HUES6 (cell line): ENCODE measurements around the gene PARD3.

ENCODE experiments used
- H3K27ac ChIP-seq: 2 replicates; pipeline ENCODE4 v1.7.0; 2013; ENCODE audit warnings: low read depth, mild to moderate bottlenecking, low read length, inconsistent platforms
- H3K27me3 ChIP-seq: 2 replicates; pipeline ENCODE4 v1.6.1; 2013; ENCODE audit warnings: low read length; ENCODE audit not compliant: control insufficient read depth, insufficient read depth
- H3K36me3 ChIP-seq: 2 replicates; pipeline ENCODE4 v1.6.1; 2013; ENCODE audit warnings: low read length; ENCODE audit not compliant: control insufficient read depth, insufficient read depth
- H3K4me1 ChIP-seq: 2 replicates; pipeline ENCODE4 v1.6.1; 2013; ENCODE audit warnings: low read length; ENCODE audit not compliant: control insufficient read depth, insufficient read depth
- H3K4me3 ChIP-seq: 2 replicates; pipeline ENCODE4 v1.5.1; 2013; ENCODE audit warnings: low read depth, low read length
- H3K9ac ChIP-seq: one replicate; pipeline ENCODE4 v1.6.1; 2013; ENCODE audit warnings: mild to moderate bottlenecking, low read length
- H3K9me3 ChIP-seq: 2 replicates; pipeline ENCODE4 v1.6.1; 2013; ENCODE audit warnings: low read depth, low read length; ENCODE audit not compliant: control insufficient read depth, insufficient read depth

PARD3 gene

GRCh38 chr10:34213193-34213804, 601.8 kb downstream of the PARD3 start:
- no peaks in the 10 kb centered on the region for H3K27me3 ChIP-seq
- H3K27ac ChIP-seq: no peak overlapping the region
- no peaks in the 10 kb centered on the region for H3K9me3 ChIP-seq
- peaks cover 5% of the 10 kb centered on the region; the same call in 1 of the 2 replicates for H3K4me1 ChIP-seq
- H3K4me3 ChIP-seq: no peak overlapping the region
- H3K9ac ChIP-seq: no peak overlapping the region
- no peaks in the 10 kb centered on the region for H3K36me3 ChIP-seq

DNA sequence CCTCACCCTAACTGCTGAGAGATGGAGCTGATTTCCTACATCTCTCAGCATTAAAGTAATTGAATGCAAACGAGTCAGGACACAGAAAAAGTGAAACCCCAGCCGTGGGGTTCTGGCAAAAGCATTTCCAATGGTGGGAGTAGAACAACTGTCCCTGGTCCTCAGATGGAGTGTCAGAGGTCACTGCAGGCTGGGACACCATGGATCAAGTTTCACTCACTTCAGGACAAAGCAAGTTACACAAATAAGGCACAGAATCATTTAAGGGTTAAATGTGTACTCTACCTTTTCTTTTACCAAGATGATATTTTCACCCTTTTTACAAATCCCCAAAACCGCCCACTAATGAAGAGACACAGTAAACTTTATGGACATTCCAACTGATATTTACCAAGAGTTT, 607.8 kb downstream of the PARD3 start:
- H3K27me3 ChIP-seq: no peaks in the 10 kb centered on the region
- no peak overlapping the region for H3K9ac ChIP-seq
- H3K36me3 ChIP-seq: no peaks in the 10 kb centered on the region
- H3K9me3 ChIP-seq: no peaks in the 10 kb centered on the region; the same call in 1 of the 2 replicates
- no peak overlapping the region for H3K27ac ChIP-seq
- peaks cover 23% of the 10 kb centered on the region for H3K4me1 ChIP-seq
- no peak overlapping the region for H3K4me3 ChIP-seq

DNA sequence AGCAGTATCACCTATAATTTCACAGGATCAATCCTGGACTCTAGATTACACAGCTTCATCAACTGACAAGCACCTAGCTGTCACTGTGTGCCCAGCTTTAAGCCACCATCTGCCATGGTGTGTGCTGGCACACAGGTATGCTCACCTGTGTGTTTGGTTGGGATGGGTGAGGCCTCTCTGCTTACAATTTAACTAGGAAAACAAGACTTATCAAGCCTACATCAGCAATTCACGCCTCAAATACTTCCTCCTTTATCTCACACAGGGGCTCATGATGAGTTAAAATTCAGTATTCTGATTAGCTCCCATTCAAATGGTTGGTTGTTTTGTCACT, 608.2 kb downstream of the PARD3 start:
- no peak overlapping the region for H3K4me3 ChIP-seq
- H3K36me3 ChIP-seq: no peaks in the 10 kb centered on the region
- H3K9ac ChIP-seq: no peak overlapping the region
- peaks cover 23% of the 10 kb centered on the region for H3K4me1 ChIP-seq
- no peaks in the 10 kb centered on the region; the same call in 1 of the 2 replicates for H3K9me3 ChIP-seq
- H3K27ac ChIP-seq: no peak overlapping the region
- no peaks in the 10 kb centered on the region for H3K27me3 ChIP-seq

- no peak overlapping the region for H3K4me3 ChIP-seq
- no peaks in the 10 kb centered on the region for H3K36me3 ChIP-seq
- no peak overlapping the region for H3K27ac ChIP-seq
- H3K9ac ChIP-seq: no peak overlapping the region
- H3K4me1 ChIP-seq: peaks cover 23% of the 10 kb centered on the region
- H3K27me3 ChIP-seq: no peaks in the 10 kb centered on the region
- H3K9me3 ChIP-seq: no peaks in the 10 kb centered on the region; the same call in 1 of the 2 replicates
Measured at GRCh38 chr10:34206078-34206934, 608.8 kb downstream of the PARD3 start.

- Histone ChIP-seq H3K36me3 (no peaks in the 10 kb centered on the region), H3K4me1 (peaks cover 24% of the 10 kb centered on the region), H3K9me3 (no peaks in the 10 kb centered on the region; the same call in 1 of the 2 replicates)
Measured at GRCh38 chr10:34205452-34205851, 609.6 kb downstream of the PARD3 start.

DNA sequence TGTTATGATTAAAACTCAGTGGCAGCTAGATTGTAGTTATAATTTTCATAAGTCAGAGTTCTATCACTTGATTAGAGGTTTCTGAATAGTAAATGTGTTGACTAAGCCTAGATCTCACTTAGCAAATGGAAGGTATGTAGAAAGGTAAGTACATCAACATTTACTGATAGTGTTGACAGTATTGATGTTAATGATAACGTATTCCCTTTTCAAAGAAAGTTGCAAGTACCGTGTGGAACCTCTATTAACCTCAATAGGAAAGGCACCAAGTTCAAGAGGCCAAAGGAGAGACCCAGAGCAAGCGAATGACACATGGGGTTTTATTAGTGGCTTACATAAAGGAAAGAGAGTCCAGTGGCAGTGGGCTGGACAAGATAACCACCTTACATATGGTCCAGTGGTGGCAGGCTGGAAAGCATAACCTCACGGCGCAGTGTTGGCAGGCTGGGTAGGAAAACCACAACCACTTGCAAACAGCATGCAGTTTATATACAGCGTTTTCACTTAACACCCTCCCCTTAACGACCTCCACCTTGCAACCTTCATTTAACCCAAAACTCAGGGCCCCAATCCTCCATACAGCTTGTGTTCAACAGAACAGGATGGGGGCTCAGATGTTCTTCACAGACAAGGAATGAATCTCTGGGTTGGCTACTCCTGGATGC, 611.0 kb downstream of the PARD3 start:
- Histone ChIP-seq H3K9me3 (no peaks in the 10 kb centered on the region; the same call in 1 of the 2 replicates), H3K27ac (no peak overlapping the region), H3K4me1 (peaks cover 37% of the 10 kb centered on the region), H3K36me3 (no peaks in the 10 kb centered on the region), H3K27me3 (no peaks in the 10 kb centered on the region), H3K9ac (no peak overlapping the region), H3K4me3 (no peak overlapping the region)

More at GRCh38 chr10:34205452-34205851, 609.6 kb downstream of the PARD3 start:
- Histone ChIP-seq H3K27me3 (no peaks in the 10 kb centered on the region), H3K9ac (no peak overlapping the region), H3K27ac (no peak overlapping the region), H3K4me3 (no peak overlapping the region)

- Histone ChIP-seq H3K27ac (no peak overlapping the region), H3K36me3 (no peaks in the 10 kb centered on the region), H3K9ac (no peak overlapping the region), H3K9me3 (no peaks in the 10 kb centered on the region), H3K27me3 (no peaks in the 10 kb centered on the region), H3K4me1 (peaks cover 16% of the 10 kb centered on the region; the same call in 1 of the 2 replicates), H3K4me3 (no peak overlapping the region)
Measured at GRCh38 chr10:34200355-34200901, 614.7 kb downstream of the PARD3 start.

DNA sequence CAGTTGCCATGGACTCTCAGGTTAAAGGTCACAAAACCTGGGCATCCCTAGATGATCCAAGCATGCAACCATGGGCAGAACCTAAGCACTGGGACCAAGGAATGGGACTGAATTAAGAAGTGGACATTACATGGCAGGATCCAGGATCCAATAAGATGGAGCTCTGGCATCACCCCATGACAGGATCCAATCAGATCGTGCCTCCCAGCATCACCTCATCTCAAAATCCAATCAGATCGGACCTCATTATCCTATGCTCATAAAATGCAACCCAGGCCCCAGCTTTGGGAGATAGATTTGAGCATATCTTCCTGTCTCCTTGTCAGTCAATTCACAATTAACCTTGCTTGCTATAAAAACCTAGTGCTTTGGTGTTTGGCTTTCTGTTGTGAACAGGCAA, 616.1 kb downstream of the PARD3 start:
- peaks cover 19% of the 10 kb centered on the region for H3K4me1 ChIP-seq
- H3K4me3 ChIP-seq: no peak overlapping the region
- no peak overlapping the region; the same call in 1 of the 2 replicates for H3K27ac ChIP-seq
- no peaks in the 10 kb centered on the region for H3K9me3 ChIP-seq
- H3K9ac ChIP-seq: peak overlapping the region; percentile 41
- H3K27me3 ChIP-seq: no peaks in the 10 kb centered on the region
- no peaks in the 10 kb centered on the region for H3K36me3 ChIP-seq

DNA sequence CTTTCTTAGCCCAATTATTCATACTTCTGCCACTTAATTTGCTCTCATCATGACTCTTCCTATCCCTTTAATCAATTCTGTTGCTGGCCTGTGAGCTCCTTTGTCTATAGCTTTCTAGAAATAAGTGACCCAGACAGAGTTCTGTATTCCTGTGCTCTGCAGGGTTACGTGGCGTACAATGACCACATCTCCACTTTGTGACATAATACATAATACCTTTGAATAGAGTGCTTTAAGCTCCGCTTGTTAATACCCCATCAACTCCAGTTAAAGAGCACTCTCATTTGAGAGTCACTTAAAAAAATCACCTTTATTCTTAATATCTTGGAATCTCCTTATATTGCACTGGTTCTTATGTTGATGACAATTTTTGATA, 619.0 kb downstream of the PARD3 start:
- Histone ChIP-seq H3K4me1 (peaks cover 38% of the 10 kb centered on the region), H3K36me3 (no peaks in the 10 kb centered on the region), H3K9me3 (no peaks in the 10 kb centered on the region), H3K27me3 (no peaks in the 10 kb centered on the region), H3K9ac (no peak overlapping the region), H3K27ac (no peak overlapping the region), H3K4me3 (no peak overlapping the region)

DNA sequence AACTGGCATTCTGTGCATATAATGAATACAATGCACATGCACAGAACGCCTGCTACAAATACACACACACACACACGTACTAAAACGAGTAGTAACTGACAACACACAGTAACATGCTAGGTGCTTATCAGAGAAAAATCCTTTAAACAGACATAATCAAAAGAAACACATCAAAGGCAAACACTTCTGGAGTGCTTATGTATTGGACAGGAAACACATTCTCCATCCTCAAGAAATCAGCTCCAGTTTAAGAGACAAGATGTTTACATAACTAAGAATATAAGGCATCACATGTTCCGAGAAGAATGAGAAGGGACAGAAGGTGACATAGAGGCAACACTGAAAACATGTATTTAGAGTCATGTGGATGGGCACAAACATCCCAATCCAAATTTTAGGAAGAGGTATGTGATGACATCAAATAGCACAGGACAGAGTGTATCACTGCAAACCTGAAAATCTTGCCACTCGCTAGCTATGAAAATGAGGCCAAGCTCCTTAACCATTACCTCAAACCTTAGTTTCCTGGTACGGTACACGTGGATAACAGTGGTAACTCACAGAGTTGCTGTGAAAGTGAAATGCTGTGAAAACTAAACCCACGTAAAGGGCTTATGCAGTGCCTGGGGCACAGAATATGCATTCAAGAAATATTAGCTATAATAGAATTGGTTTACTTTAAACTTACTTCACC, 619.6 kb downstream of the PARD3 start:
- no peak overlapping the region for H3K27ac ChIP-seq
- no peaks in the 10 kb centered on the region for H3K27me3 ChIP-seq
- peaks cover 40% of the 10 kb centered on the region for H3K4me1 ChIP-seq
- H3K36me3 ChIP-seq: no peaks in the 10 kb centered on the region
- no peak overlapping the region for H3K9ac ChIP-seq
- no peak overlapping the region for H3K4me3 ChIP-seq
- no peaks in the 10 kb centered on the region for H3K9me3 ChIP-seq
